GM06990 (cell line): Measurements from ENCODE around the gene HS3ST5.

Experiments used
- DNase-seq: peaks from one replicate; pipeline ENCODE4 v3.0.0-alpha.2; 2011; ENCODE audit not compliant: insufficient read length; ENCODE audit errors: extremely low read depth
- H3K27me3 ChIP-seq: replicated peaks from 2 replicates; pipeline ENCODE4 v1.6.0; 2011; ENCODE audit warnings: low read length; ENCODE audit not compliant: control insufficient read depth, insufficient read depth
- H3K36me3 ChIP-seq: 2 replicates; pipeline ENCODE4 v1.5.1; 2011; ENCODE audit warnings: low read length; ENCODE audit not compliant: control insufficient read depth, insufficient read depth
- H3K4me3 ChIP-seq: replicated peaks from 2 replicates; pipeline ENCODE4 v1.5.1; 2011; ENCODE audit warnings: low read depth, mild to moderate bottlenecking, control low read depth, low read length
- CTCF ChIP-seq: IDR thresholded peaks from 2 replicates; pipeline ENCODE4 v1.5.1; 2011; ENCODE audit warnings: low read length, control low read depth, mild to moderate bottlenecking, inconsistent platforms; ENCODE audit not compliant: insufficient read depth, poor library complexity, severe bottlenecking

Gene HS3ST5

GRCh38 chr6:114277220-114277619 lies 65.6 kb downstream of the HS3ST5 start:
- no peak for TF ChIP-seq CTCF
- no peaks in the 10 kb centered on the region for H3K27me3 ChIP-seq

GRCh38 chr6:114276783-114277182 lies 66.0 kb downstream of the HS3ST5 start:
- no peaks in the 10 kb centered on the region for H3K27me3 ChIP-seq
- H3K36me3 ChIP-seq: no peaks in the 10 kb centered on the region
- no peak for TF ChIP-seq CTCF
- no peak for DNase-seq
- no peak overlapping the region for H3K4me3 ChIP-seq

More at GRCh38 chr6:114277220-114277619, 65.6 kb downstream of the HS3ST5 start:
- no peaks in the 10 kb centered on the region for H3K36me3 ChIP-seq
- H3K4me3 ChIP-seq: no peak overlapping the region
- DNase-seq: no peak

- TF ChIP-seq CTCF: no peak
- H3K27me3 ChIP-seq: no peaks in the 10 kb centered on the region
- no peak for DNase-seq
- H3K4me3 ChIP-seq: no peak overlapping the region
- H3K36me3 ChIP-seq: no peaks in the 10 kb centered on the region
Observed at GRCh38 chr6:114274836-114275235, 68.0 kb downstream of the HS3ST5 start.

- H3K4me3 ChIP-seq: no peak overlapping the region
- H3K36me3 ChIP-seq: no peaks in the 10 kb centered on the region
- no peaks in the 10 kb centered on the region for H3K27me3 ChIP-seq
- TF ChIP-seq CTCF: no peak
- DNase-seq: no peak
Observed at GRCh38 chr6:114272582-114272981, 70.2 kb downstream of the HS3ST5 start.

- no peak for TF ChIP-seq CTCF
- DNase-seq: no peak
- Histone ChIP-seq H3K4me3 (no peak overlapping the region), H3K36me3 (no peaks in the 10 kb centered on the region), H3K27me3 (no peaks in the 10 kb centered on the region)
Observed at GRCh38 chr6:114271405-114271804, 71.4 kb downstream of the HS3ST5 start.

GRCh38 chr6:114267897-114268296 lies 74.9 kb downstream of the HS3ST5 start:
- H3K36me3 ChIP-seq: no peaks in the 10 kb centered on the region
- no peak for DNase-seq
- no peaks in the 10 kb centered on the region for H3K27me3 ChIP-seq
- H3K4me3 ChIP-seq: no peak overlapping the region
- no peak for TF ChIP-seq CTCF
